ENCODE data around the gene RBBP8NL. TPM values are rescaled to one million over a fixed set of nuclear protein-coding genes. Genes with fewer than 3 reads are reported as not detected.

Gene RBBP8NL
- total and polyA plus RNA-seq, 9 of the 15 experiments (the other 6 are each of a cell fraction or from before 2014, with no cell fraction given) = not detected

- no peak for TF ChIP-seq COPS2 (conservative IDR thresholded peaks at IDR 0.05)
- TF ChIP-seq ARID1B (IDR thresholded peaks at IDR 0.05) = 0 out of 2 replicates have a peak, but pooled peaks have one; percentile 6
- no peak for TF ChIP-seq TOE1 (IDR thresholded peaks at IDR 0.05; ENCODE audit: borderline replicate concordance)
- TF ChIP-seq TOE1 (CRISPR knock-in tag; IDR thresholded peaks at IDR 0.05; ENCODE audit: borderline replicate concordance, low read depth) = no peak
- TF ChIP-seq RNF219 (CRISPR knock-in tag; IDR thresholded peaks at IDR 0.05) = no peak
- TF ChIP-seq ZNF695 (CRISPR knock-in tag; IDR thresholded peaks at IDR 0.05) = no peak
- TF ChIP-seq CREB3L1 (IDR thresholded peaks at IDR 0.05; ENCODE audit: borderline replicate concordance, low read depth) = no peak
- no peak for TF ChIP-seq HLTF (IDR thresholded peaks at IDR 0.05)
- TF ChIP-seq ERF (CRISPR knock-in tag; IDR thresholded peaks at IDR 0.05) = 0 out of 2 replicates have a peak, but pooled peaks have one; percentile 49
- TF ChIP-seq POLR2H (tag; IDR thresholded peaks at IDR 0.05; ENCODE audit: low read depth) = no peak
- TF ChIP-seq HDAC1 (IDR thresholded peaks at IDR 0.05) = peak in 1 of 2 experiments; percentile 39; a peak in 2 of 4 replicates
- no peak for TF ChIP-seq BHLHE40 (IDR thresholded peaks at IDR 0.05; ENCODE audit: low read length)
- TF ChIP-seq ZNF57 (CRISPR knock-in tag; IDR thresholded peaks at IDR 0.05) = 0 out of 2 replicates have a peak, but pooled peaks have one; percentile 22
- TF ChIP-seq ZNF444 (CRISPR knock-in tag; IDR thresholded peaks at IDR 0.05) = no peak
- no peak for TF ChIP-seq ID3 (CRISPR knock-in tag; IDR thresholded peaks at IDR 0.05)
- no peak for TF ChIP-seq ID3 (tag; IDR thresholded peaks at IDR 0.05)
- no peak for TF ChIP-seq PHF20 (IDR thresholded peaks at IDR 0.05; ENCODE audit: partially characterized antibody)
- no peak for TF ChIP-seq ZNF175 (CRISPR knock-in tag; IDR thresholded peaks at IDR 0.05; ENCODE audit: low read depth)
- TF ChIP-seq CEBPB (tag; IDR thresholded peaks at IDR 0.05) = no peak
- TF ChIP-seq LEF1 (IDR thresholded peaks at IDR 0.05) = no peak
- no peak for TF ChIP-seq BDP1 (IDR thresholded peaks at IDR 0.05; ENCODE audit: insufficient read depth, insufficient read length)
- TF ChIP-seq KLF1 (tag; IDR thresholded peaks at IDR 0.05) = no peak
- TF ChIP-seq ZNF717 (CRISPR knock-in tag; IDR thresholded peaks at IDR 0.05) = 0 out of 2 replicates have a peak, but pooled peaks have one; percentile 31
- no peak for TF ChIP-seq ZNF707 (CRISPR knock-in tag; conservative IDR thresholded peaks at IDR 0.05)
- no peak for TF ChIP-seq ZFPM2 (CRISPR knock-in tag; IDR thresholded peaks at IDR 0.05)
Measured at GRCh38 chr20:62387219-62387913, 40.0 kb downstream of the RBBP8NL start (continued).

Measured in K562 (cell line).